GM13977 (cell line): ENCODE data around the gene ZNF784.

Experiments used
- DNase-seq: peaks from one replicate; pipeline ENCODE4 v3.0.0; 2012; ENCODE audit warnings: low spot score
- CTCF ChIP-seq: IDR thresholded peaks from 2 replicates; pipeline ENCODE4 v1.5.1; 2012; ENCODE audit warnings: mild to moderate bottlenecking, control low read depth; ENCODE audit not compliant: insufficient read depth; ENCODE audit errors: extremely low read depth, missing control alignments
- in situ Hi-C: fragments of 300-500 bp; cut with MboI; formaldehyde crosslinking; loops from one replicate; pipeline ENCODE4 v1.12.0; 2022; ENCODE audit warnings: low sequenced_read_pairs, low pct_unique_long_range_greater_than_20kb, mixed read lengths, inconsistent platforms; ENCODE audit not compliant: unreplicated experiment

The ZNF784 gene

GRCh38 chr19:55615543-55616394 lies 8.6 kb downstream of the ZNF784 start:
- DNase-seq: no peak
- in situ Hi-C loops: loop anchor here (25.0 kb wide), 1 partner anchor 1153 kb away; the partner anchor contains the start of genes CDC42EP5 and LENG9
- no peak for TF ChIP-seq CTCF

GRCh38 chr19:55614711-55615542 lies 9.4 kb downstream of the ZNF784 start:
- DNase-seq: no peak
- in situ Hi-C loops: loop anchor here (25.0 kb wide), 1 partner anchor 1153 kb away; the partner anchor contains the start of genes CDC42EP5 and LENG9
- TF ChIP-seq CTCF: no peak

GRCh38 chr19:55613930-55614710 lies 10.2 kb downstream of the ZNF784 start:
- in situ Hi-C loops: loop anchor here (25.0 kb wide), 1 partner anchor 1152 kb away; the partner anchor contains the start of genes CDC42EP5 and LENG9
- DNase-seq: no peak
- no peak for TF ChIP-seq CTCF

- in situ Hi-C loops: loop anchor here (25.0 kb wide), 1 partner anchor 1151 kb away; the partner anchor contains the start of genes CDC42EP5 and LENG9
- DNase-seq: no peak
- TF ChIP-seq CTCF: no peak
These were observed 11.0 kb downstream of the ZNF784 start for GRCh38 chr19:55613396-55613795.

GRCh38 chr19:55611983-55612645 lies 12.3 kb downstream of the ZNF784 start:
- DNase-seq: no peak
- in situ Hi-C loops: loop anchor here (25.0 kb wide), 1 partner anchor 1150 kb away; the partner anchor contains the start of genes CDC42EP5 and LENG9
- TF ChIP-seq CTCF: no peak
